A549 (cell line): ENCODE results near the gene PLPP3.
A peak's percentile ranks its signal among the peaks of the same experiment; 100 is the strongest.

ENCODE experiments used
- BHLHE40 ChIP-seq: IDR thresholded peaks from 2 replicates; pipeline ENCODE4 v1.6.1; 2012; ENCODE audit warnings: low read depth, low read length, inconsistent platforms
- CBX2 ChIP-seq: fragments of 200-600 bp; sonication (generic); IDR thresholded peaks from 2 replicates; pipeline ENCODE4 v1.6.1; 2016; ENCODE audit warnings: low read depth, mild to moderate bottlenecking, borderline replicate concordance
- EP300 ChIP-seq, 2 experiments: fragments of >200 bp; sonication (Bioruptor Twin); formaldehyde crosslinking; IDR thresholded peaks; 2 replicates in 1 of 2; 3 replicates in 1 of 2; pipeline ENCODE4 v1.6.1; 2016 to 2017
- JUN ChIP-seq, 2 experiments: fragments of >200 bp; sonication (Bioruptor Twin); formaldehyde crosslinking; IDR thresholded peaks; 2 replicates in 1 of 2; 3 replicates in 1 of 2; pipeline ENCODE4 v1.6.1; 2016 to 2017
- MYC ChIP-seq: IDR thresholded peaks from 2 replicates; pipeline ENCODE4 v1.6.1; 2012; ENCODE audit warnings: mild to moderate bottlenecking, inconsistent platforms, low read length, improper control_type of control experiment, borderline replicate concordance
- NFE2L2 ChIP-seq: fragments of 150-350 bp; conservative IDR thresholded peaks from 2 replicates; pipeline ENCODE4 v1.6.1; 2014; ENCODE audit warnings: low read length
- POLR2A ChIP-seq: IDR thresholded peaks from 2 replicates; pipeline ENCODE4 v1.6.1; 2012; ENCODE audit warnings: mild to moderate bottlenecking, low read length
- RCOR1 ChIP-seq: fragments of 150-350 bp; IDR thresholded peaks from 2 replicates; pipeline ENCODE4 v1.6.1; 2014; ENCODE audit warnings: antibody characterized with exemption, low read length, low read depth
- RNF2 ChIP-seq: fragments of 200-600 bp; sonication (generic); IDR thresholded peaks from 2 replicates; pipeline ENCODE4 v1.6.1; 2016; ENCODE audit warnings: low read depth, mild to moderate bottlenecking, antibody characterized with exemption, moderate library complexity, borderline replicate concordance
- SMC3 ChIP-seq: fragments of >200 bp; sonication (Bioruptor Twin); formaldehyde crosslinking; IDR thresholded peaks from 3 replicates; pipeline ENCODE4 v1.6.1; 2018; ENCODE audit warnings: inconsistent platforms
- USF2 ChIP-seq: fragments of 450-650 bp; IDR thresholded peaks from 2 replicates; pipeline ENCODE4 v1.6.1; 2014; ENCODE audit warnings: antibody characterized with exemption
- ZC3H11A ChIP-seq: fragments of 450-650 bp; IDR thresholded peaks from 2 replicates; pipeline ENCODE4 v1.6.1; 2014; ENCODE audit warnings: antibody characterized with exemption, mild to moderate bottlenecking
- TF ChIP-seq, protein P1 (sequence below): fragments of >200 bp; sonication (Bioruptor Twin); formaldehyde crosslinking; IDR thresholded peaks from 3 replicates; pipeline ENCODE4 v1.5.1; 2016
- TF ChIP-seq, protein P2 (sequence below): fragments of >200 bp; sonication (Bioruptor Twin); formaldehyde crosslinking; IDR thresholded peaks from 3 replicates; pipeline ENCODE4 v1.6.1; 2016

DNA sequence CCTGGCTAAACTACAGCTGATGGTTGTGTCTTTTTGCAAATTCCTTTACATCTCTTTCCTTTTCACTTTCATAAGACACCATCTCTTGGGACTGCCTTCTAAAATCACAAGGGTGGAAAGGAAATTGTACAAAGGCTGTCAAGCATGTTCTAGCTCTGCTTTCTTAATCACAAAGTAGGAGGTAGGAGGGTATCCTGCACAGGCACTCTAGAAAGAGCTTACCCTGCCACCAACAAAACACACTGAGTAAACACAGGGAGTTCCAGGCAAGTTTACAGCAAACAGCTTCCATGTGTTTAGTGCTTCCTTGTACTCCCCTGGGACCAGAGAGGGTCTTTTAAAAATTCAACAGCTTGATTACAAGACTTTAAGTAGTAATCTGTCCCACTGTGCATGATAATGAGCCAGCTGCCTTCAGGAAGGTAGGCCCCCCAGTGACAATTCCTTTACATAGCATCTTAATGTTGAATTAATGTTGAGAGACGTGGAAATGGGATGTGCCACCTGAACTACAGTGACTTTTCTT lies 2.4 kb downstream of the PLPP3 start:
- TF ChIP-seq POLR2A (no peak), USF2 (no peak), RNF2 (no peak), MYC (no peak), ZC3H11A (no peak), SMC3 (peak; percentile 65), JUN (IDR thresholded peaks at IDR 0.05) (no peak), BHLHE40 (no peak), EP300 (IDR thresholded peaks at IDR 0.05) (no peak), RCOR1 (no peak), NFE2L2 (no peak), CBX2 (no peak)
- TF ChIP-seq, protein P1, sequence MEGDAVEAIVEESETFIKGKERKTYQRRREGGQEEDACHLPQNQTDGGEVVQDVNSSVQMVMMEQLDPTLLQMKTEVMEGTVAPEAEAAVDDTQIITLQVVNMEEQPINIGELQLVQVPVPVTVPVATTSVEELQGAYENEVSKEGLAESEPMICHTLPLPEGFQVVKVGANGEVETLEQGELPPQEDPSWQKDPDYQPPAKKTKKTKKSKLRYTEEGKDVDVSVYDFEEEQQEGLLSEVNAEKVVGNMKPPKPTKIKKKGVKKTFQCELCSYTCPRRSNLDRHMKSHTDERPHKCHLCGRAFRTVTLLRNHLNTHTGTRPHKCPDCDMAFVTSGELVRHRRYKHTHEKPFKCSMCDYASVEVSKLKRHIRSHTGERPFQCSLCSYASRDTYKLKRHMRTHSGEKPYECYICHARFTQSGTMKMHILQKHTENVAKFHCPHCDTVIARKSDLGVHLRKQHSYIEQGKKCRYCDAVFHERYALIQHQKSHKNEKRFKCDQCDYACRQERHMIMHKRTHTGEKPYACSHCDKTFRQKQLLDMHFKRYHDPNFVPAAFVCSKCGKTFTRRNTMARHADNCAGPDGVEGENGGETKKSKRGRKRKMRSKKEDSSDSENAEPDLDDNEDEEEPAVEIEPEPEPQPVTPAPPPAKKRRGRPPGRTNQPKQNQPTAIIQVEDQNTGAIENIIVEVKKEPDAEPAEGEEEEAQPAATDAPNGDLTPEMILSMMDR = peak; percentile 37; the same call in 2 of the 3 replicates
- TF ChIP-seq, protein P2, sequence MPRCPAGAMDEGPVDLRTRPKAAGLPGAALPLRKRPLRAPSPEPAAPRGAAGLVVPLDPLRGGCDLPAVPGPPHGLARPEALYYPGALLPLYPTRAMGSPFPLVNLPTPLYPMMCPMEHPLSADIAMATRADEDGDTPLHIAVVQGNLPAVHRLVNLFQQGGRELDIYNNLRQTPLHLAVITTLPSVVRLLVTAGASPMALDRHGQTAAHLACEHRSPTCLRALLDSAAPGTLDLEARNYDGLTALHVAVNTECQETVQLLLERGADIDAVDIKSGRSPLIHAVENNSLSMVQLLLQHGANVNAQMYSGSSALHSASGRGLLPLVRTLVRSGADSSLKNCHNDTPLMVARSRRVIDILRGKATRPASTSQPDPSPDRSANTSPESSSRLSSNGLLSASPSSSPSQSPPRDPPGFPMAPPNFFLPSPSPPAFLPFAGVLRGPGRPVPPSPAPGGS = no peak
